ENCODE results near the gene PCSK9. TPM values are rescaled to one million over a fixed set of nuclear protein-coding genes. Genes with fewer than 3 reads are reported as not detected.
A peak's percentile ranks its signal among the peaks of the same experiment; 100 is the strongest.

The PCSK9 gene
- total and polyA plus RNA-seq, 7 donors: under 0.01 to 0.03 TPM; not detected in 5

GRCh38 chr1:55064861-55065263 is 25.5 kb downstream of the PCSK9 start:
- peak; percentile 48 to 73 (median 62) for ATAC-seq
- peak in 1 of 2 donors; percentile 73 for DNase-seq
- Histone ChIP-seq H3K4me3 (no peak overlapping the region), H3K9me3 (no peaks in the 10 kb centered on the region), H3K4me1 (peaks cover 33% of the 10 kb centered on the region), H3K27me3 (ENCODE audit: insufficient read depth in 3 of 3, low read length in 2 of 3) (no peaks in the 10 kb centered on the region), H3K36me3 (ENCODE audit: insufficient read depth in 1 of 2, low read depth in 1 of 2) (peaks cover 0 to 24% of the 10 kb centered on the region in 2 donors), H3K27ac (no peak overlapping the region)
- 12 to 21% (median 15%) methylated on average over 2 of the region's 2 CpGs for WGBS, 3 donors
- intact Hi-C loops (cut with DNase I): no loop called here
- TF ChIP-seq, protein P1, sequence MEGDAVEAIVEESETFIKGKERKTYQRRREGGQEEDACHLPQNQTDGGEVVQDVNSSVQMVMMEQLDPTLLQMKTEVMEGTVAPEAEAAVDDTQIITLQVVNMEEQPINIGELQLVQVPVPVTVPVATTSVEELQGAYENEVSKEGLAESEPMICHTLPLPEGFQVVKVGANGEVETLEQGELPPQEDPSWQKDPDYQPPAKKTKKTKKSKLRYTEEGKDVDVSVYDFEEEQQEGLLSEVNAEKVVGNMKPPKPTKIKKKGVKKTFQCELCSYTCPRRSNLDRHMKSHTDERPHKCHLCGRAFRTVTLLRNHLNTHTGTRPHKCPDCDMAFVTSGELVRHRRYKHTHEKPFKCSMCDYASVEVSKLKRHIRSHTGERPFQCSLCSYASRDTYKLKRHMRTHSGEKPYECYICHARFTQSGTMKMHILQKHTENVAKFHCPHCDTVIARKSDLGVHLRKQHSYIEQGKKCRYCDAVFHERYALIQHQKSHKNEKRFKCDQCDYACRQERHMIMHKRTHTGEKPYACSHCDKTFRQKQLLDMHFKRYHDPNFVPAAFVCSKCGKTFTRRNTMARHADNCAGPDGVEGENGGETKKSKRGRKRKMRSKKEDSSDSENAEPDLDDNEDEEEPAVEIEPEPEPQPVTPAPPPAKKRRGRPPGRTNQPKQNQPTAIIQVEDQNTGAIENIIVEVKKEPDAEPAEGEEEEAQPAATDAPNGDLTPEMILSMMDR (IDR thresholded peaks at IDR 0.05): no peak

DNA sequence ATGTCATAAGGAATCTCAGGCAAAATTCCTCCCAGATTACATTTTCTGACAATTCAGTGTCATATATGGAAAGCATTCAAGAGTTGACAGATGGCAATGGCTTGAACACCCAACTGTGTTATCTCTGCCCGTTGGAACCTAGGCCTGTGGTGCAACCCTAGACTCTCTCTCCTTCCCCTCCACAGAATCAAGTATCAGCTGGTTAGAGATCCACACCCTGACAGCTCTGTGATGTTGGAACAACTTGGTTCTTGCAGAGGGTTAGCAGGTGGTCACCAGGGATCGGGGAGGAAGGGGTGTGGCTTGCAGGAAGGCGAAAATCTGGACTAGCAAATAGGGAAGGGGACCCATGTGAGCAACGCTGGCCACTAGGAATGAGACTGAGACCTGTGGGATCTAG is 26.3 kb downstream of the PCSK9 start:
- H3K4me3 ChIP-seq: no peak overlapping the region
- H3K27me3 ChIP-seq (ENCODE audit: insufficient read depth in 3 of 3, low read length in 2 of 3): no peaks in the 10 kb centered on the region
- peaks cover 40% of the 10 kb centered on the region for H3K4me1 ChIP-seq
- TF ChIP-seq, protein P1 (IDR thresholded peaks at IDR 0.05): no peak
- 54 to 57% (median 54%) methylated on average over 4 of the region's 4 CpGs for WGBS, 3 donors
- H3K9me3 ChIP-seq: no peaks in the 10 kb centered on the region
- intact Hi-C loops (cut with DNase I): no loop called here
- no peak overlapping the region for H3K27ac ChIP-seq
- ATAC-seq (no peak), DNase-seq (peak in 1 of 2 donors; percentile 34)
- peaks cover 0 to 32% of the 10 kb centered on the region in 2 donors for H3K36me3 ChIP-seq (ENCODE audit: insufficient read depth in 1 of 2, low read depth in 1 of 2)

DNA sequence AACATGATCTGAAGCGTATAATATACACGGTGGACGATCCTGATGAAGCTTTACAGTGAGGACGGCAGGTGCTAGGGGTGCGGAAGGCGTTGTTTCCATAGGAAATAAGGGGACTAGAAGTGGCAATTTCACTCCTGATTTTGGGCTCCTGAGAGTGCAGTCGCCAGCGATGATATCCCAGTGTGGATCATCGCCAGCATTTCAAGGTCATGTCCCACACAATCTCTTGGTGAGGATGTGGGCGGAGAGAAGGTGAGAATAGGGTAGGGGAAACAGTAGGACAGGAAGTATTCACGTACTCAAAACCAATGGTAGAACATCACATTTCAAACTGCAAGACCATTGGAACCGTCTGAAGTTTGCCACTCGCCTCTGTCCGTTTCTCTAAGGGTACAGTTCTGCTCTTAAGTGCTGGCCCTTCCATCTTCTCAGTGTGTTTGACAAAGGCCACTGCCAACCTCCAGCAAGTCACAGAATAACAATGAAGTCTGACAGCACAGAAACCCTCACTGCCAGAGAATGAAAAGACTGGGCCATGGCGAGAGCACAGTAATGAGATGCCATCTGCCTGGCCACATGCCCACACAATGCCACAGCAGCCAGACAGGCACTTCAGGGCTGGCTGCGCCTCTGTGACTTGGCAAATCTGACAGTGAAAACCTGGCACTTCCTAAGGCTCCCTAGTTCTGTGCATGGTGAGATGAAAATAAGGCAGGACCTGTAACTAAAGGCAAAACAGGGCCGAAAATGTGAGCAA is 27.9 kb downstream of the PCSK9 start:
- peaks cover 41% of the 10 kb centered on the region for H3K4me1 ChIP-seq
- TF ChIP-seq, protein P1 (IDR thresholded peaks at IDR 0.05): no peak
- peak; percentile 70 to 92 for DNase-seq
- no peaks in the 10 kb centered on the region for H3K27me3 ChIP-seq (ENCODE audit: insufficient read depth in 3 of 3, low read length in 2 of 3)
- H3K9me3 ChIP-seq: no peaks in the 10 kb centered on the region
- H3K27ac ChIP-seq: peak overlapping the region; percentile 59
- intact Hi-C loops (cut with DNase I): no loop called here
- WGBS, 3 donors: 41 to 54% (median 49%) methylated on average over 17 of the region's 17 CpGs
- H3K36me3 ChIP-seq (ENCODE audit: insufficient read depth in 1 of 2, low read depth in 1 of 2): peaks cover 12 to 48% of the 10 kb centered on the region in 2 donors
- no peak overlapping the region for H3K4me3 ChIP-seq
- peak; percentile 74 to 82 (median 78) for ATAC-seq

- intact Hi-C loops (cut with DNase I): no loop called here
- peaks cover 14 to 55% of the 10 kb centered on the region in 2 donors for H3K36me3 ChIP-seq (ENCODE audit: insufficient read depth in 1 of 2, low read depth in 1 of 2)
- peak overlapping the region; percentile 59 for H3K27ac ChIP-seq
- no peaks in the 10 kb centered on the region for H3K27me3 ChIP-seq (ENCODE audit: insufficient read depth in 3 of 3, low read length in 2 of 3)
- DNase-seq (no peak), ATAC-seq (no peak)
- no peak overlapping the region for H3K4me3 ChIP-seq
- peaks cover 41% of the 10 kb centered on the region for H3K4me1 ChIP-seq
- H3K9me3 ChIP-seq: no peaks in the 10 kb centered on the region
- WGBS, 3 donors: 40 to 55% (median 41%) methylated on average over 1 of the region's 1 CpG
- TF ChIP-seq, protein P1 (IDR thresholded peaks at IDR 0.05): no peak
Observed at GRCh38 chr1:55067914-55068313, 28.6 kb downstream of the PCSK9 start.
